Measurements from ENCODE around the gene FIBIN. TPM values are rescaled to one million over a fixed set of nuclear protein-coding genes. Genes with fewer than 3 reads are reported as not detected.

The FIBIN gene
- polyA plus RNA-seq, 1 donor from 2014 or later = not detected

- Histone ChIP-seq H3F3A (ENCODE audit: insufficient read depth, low read length, poor library complexity, severe bottlenecking) (no peaks in the 10 kb centered on the region), H2AFZ (ENCODE audit: low read depth, low read length) (no peak overlapping the region), H3K79me2 (replicated peaks; ENCODE audit: insufficient read depth, low read length) (no peaks in the 10 kb centered on the region), H3K9ac (ENCODE audit: low read length) (no peak overlapping the region), H3K9me3 (ENCODE audit: low read length) (no peaks in the 10 kb centered on the region), H3K4me3 (ENCODE audit: low read length) (no peak overlapping the region), H3K36me3 (ENCODE audit: insufficient read depth, low read length) (no peaks in the 10 kb centered on the region), H4K20me1 (ENCODE audit: insufficient read depth) (no peaks in the 10 kb centered on the region), H3K27ac (ENCODE audit: low read length) (no peak overlapping the region), H3K9me2 (ENCODE audit: insufficient read depth, low read length) (no peaks in the 10 kb centered on the region), H3K27me3 (ENCODE audit: insufficient read depth, low read depth, low read length) (no peaks in the 10 kb centered on the region), H3K4me2 (ENCODE audit: low read length) (no peak overlapping the region)
- no peak for TF ChIP-seq EP300 (conservative IDR thresholded peaks at IDR 0.05; ENCODE audit: poor library complexity, severe bottlenecking)
- no peak for TF ChIP-seq TAF1 (IDR thresholded peaks at IDR 0.05; ENCODE audit: low read depth)
Measured at GRCh38 chr11:26994631-26995095, 751 bp downstream of the FIBIN start.

- Histone ChIP-seq H3K27ac (ENCODE audit: low read length) (no peak overlapping the region), H3K4me2 (ENCODE audit: low read length) (no peak overlapping the region), H2AFZ (ENCODE audit: low read depth, low read length) (no peak overlapping the region), H3K9ac (ENCODE audit: low read length) (no peak overlapping the region), H3K36me3 (ENCODE audit: insufficient read depth, low read length) (no peaks in the 10 kb centered on the region), H3K79me2 (replicated peaks; ENCODE audit: insufficient read depth, low read length) (no peaks in the 10 kb centered on the region), H3F3A (ENCODE audit: insufficient read depth, low read length, poor library complexity, severe bottlenecking) (no peaks in the 10 kb centered on the region), H3K9me2 (ENCODE audit: insufficient read depth, low read length) (no peaks in the 10 kb centered on the region), H3K27me3 (ENCODE audit: insufficient read depth, low read depth, low read length) (no peaks in the 10 kb centered on the region), H3K9me3 (ENCODE audit: low read length) (no peaks in the 10 kb centered on the region), H3K4me3 (ENCODE audit: low read length) (no peak overlapping the region), H4K20me1 (ENCODE audit: insufficient read depth) (no peaks in the 10 kb centered on the region)
- TF ChIP-seq MXI1 (conservative IDR thresholded peaks at IDR 0.05; ENCODE audit: poor library complexity, severe bottlenecking) (no peak), CTCF (IDR thresholded peaks at IDR 0.05; ENCODE audit: poor library complexity, severe bottlenecking) (no peak), TAF1 (IDR thresholded peaks at IDR 0.05; ENCODE audit: low read depth) (no peak), REST (IDR thresholded peaks at IDR 0.05; ENCODE audit: borderline replicate concordance) (no peak), EP300 (conservative IDR thresholded peaks at IDR 0.05; ENCODE audit: poor library complexity, severe bottlenecking) (no peak), EZH2 (IDR thresholded peaks at IDR 0.05; ENCODE audit: borderline replicate concordance, insufficient read depth, low read length, poor library complexity, severe bottlenecking) (no peak), SMC3 (conservative IDR thresholded peaks at IDR 0.05; ENCODE audit: poor library complexity) (no peak), POLR2AphosphoS5 (IDR thresholded peaks at IDR 0.05) (no peak)
Measured at GRCh38 chr11:26995701-26996460, 2.0 kb downstream of the FIBIN start.
